IMR-90 (cell line): Measurements from ENCODE around the gene MSI2. TPM values are rescaled to one million over a fixed set of nuclear protein-coding genes. Genes with fewer than 3 reads are reported as not detected.

Experiments used
- ATAC-seq: fragments of 200-7000 bp; cut with Tn5 transposase; 2 replicates; pipeline ENCODE4 v1.9.1; 2020; ENCODE audit warnings: low read depth, mild to moderate bottlenecking, moderate library complexity
- BruUV-seq: library from RNA; stranded (reverse); fragments of 400-500 nt; replicated peaks from 2 replicates; lab custom pipeline; 2021; lab: Mats Ljungman, UMichigan
- CTCF ChIA-PET: fragments of 300-600 bp; formaldehyde crosslinking; extraction: SDS; loops from one replicate; lab custom pipeline; 2021; ENCODE audit warnings: antibody characterized with exemption; lab: Yijun Ruan, JAX
- POLR2A ChIA-PET: fragments of 300-600 bp; sonication (Branson Sonifier 250); formaldehyde crosslinking; loops from one replicate; lab custom pipeline; 2022; ENCODE audit warnings: antibody characterized with exemption; ENCODE audit not compliant: unreplicated experiment; lab: Charles Lee
- DNase-seq: peaks from one replicate; pipeline ENCODE4 v3.0.0; 2013
- H2AFZ ChIP-seq: replicated peaks from 2 replicates; pipeline ENCODE3; 2013; ENCODE audit warnings: low read length, mild to moderate bottlenecking; ENCODE audit not compliant: poor library complexity
- H2AK5ac ChIP-seq: 2 replicates; pipeline ENCODE4 v1.6.1; 2013; ENCODE audit warnings: low read depth, low read length, inconsistent platforms
- H2AK9ac ChIP-seq: replicated peaks from 2 replicates; pipeline ENCODE3; 2013; ENCODE audit warnings: mild to moderate bottlenecking, low read depth, low read length, moderate library complexity; ENCODE audit not compliant: poor library complexity
- H2BK120ac ChIP-seq: 2 replicates; pipeline ENCODE4 v1.6.1; 2013; ENCODE audit warnings: low read depth, low read length, inconsistent platforms
- H2BK15ac ChIP-seq: 3 replicates; pipeline ENCODE4 v1.6.1; 2013; ENCODE audit warnings: low read depth, low read length, inconsistent platforms
- H2BK20ac ChIP-seq: 2 replicates; pipeline ENCODE4 v1.6.1; 2013; ENCODE audit warnings: low read depth, mild to moderate bottlenecking, inconsistent platforms, low read length, moderate library complexity
- H2BK5ac ChIP-seq: 2 replicates; pipeline ENCODE4 v1.6.1; 2013; ENCODE audit warnings: mild to moderate bottlenecking, low read depth, low read length, inconsistent platforms; ENCODE audit not compliant: poor library complexity, severe bottlenecking
- H3K14ac ChIP-seq: replicated peaks from 2 replicates; pipeline ENCODE4 v1.6.1; 2013; ENCODE audit warnings: low read depth, low read length, inconsistent platforms
- H3K18ac ChIP-seq: 2 replicates; pipeline ENCODE4 v1.6.1; 2013; ENCODE audit warnings: low read depth, low read length, control low read depth
- H3K23ac ChIP-seq: 2 replicates; pipeline ENCODE4 v1.6.1; 2013; ENCODE audit warnings: low read depth, low read length, inconsistent platforms
- H3K27ac ChIP-seq: 2 replicates; pipeline ENCODE4 v1.5.1; 2013; ENCODE audit warnings: mild to moderate bottlenecking, control low read depth, low read length; ENCODE audit not compliant: insufficient read depth
- H3K27me3 ChIP-seq: 2 replicates; pipeline ENCODE4 v1.6.1; 2013; ENCODE audit warnings: low read length; ENCODE audit not compliant: control insufficient read depth, insufficient read depth
- H3K36me3 ChIP-seq: 2 replicates; pipeline ENCODE4 v1.6.1; 2013; ENCODE audit warnings: low read length, mixed read lengths; ENCODE audit not compliant: control insufficient read depth, insufficient read depth
- H3K4ac ChIP-seq: 2 replicates; pipeline ENCODE4 v1.6.1; 2013; ENCODE audit warnings: low read depth, low read length, inconsistent platforms
- H3K4me1 ChIP-seq: 2 replicates; pipeline ENCODE4 v1.6.1; 2013; ENCODE audit warnings: low read length, mixed read lengths; ENCODE audit not compliant: control insufficient read depth, insufficient read depth
- H3K4me2 ChIP-seq: 2 replicates; pipeline ENCODE4 v1.6.1; 2013; ENCODE audit warnings: low read depth, mild to moderate bottlenecking, control low read depth, low read length, moderate library complexity
- H3K4me3 ChIP-seq: 2 replicates; pipeline ENCODE4 v1.5.1; 2013; ENCODE audit warnings: low read depth, mild to moderate bottlenecking, control low read depth, low read length, moderate library complexity; ENCODE audit not compliant: insufficient read depth
- H3K56ac ChIP-seq: 2 replicates; pipeline ENCODE4 v1.6.1; 2013; ENCODE audit warnings: low read length, inconsistent platforms; ENCODE audit not compliant: insufficient read depth; ENCODE audit errors: extremely low read depth
- H3K79me1 ChIP-seq, 2 experiments: 2 replicates each; pipeline ENCODE4 v1.6.1; 2013; ENCODE audit warnings: low read length in 2 of 2, inconsistent platforms in 1 of 2, low read depth in 1 of 2
- H3K9ac ChIP-seq: 2 replicates; pipeline ENCODE4 v1.6.1; 2013; ENCODE audit warnings: low read depth, low read length, control low read depth
- H3K9me1 ChIP-seq: 2 replicates; pipeline ENCODE4 v1.6.1; 2013; ENCODE audit warnings: low read length, inconsistent platforms; ENCODE audit not compliant: insufficient read depth
- H3K9me3 ChIP-seq: 2 replicates; pipeline ENCODE4 v1.6.1; 2013; ENCODE audit warnings: low read length; ENCODE audit not compliant: control insufficient read depth, insufficient read depth
- H4K20me1 ChIP-seq: 2 replicates; pipeline ENCODE4 v1.6.1; 2013; ENCODE audit warnings: low read length, inconsistent platforms; ENCODE audit not compliant: insufficient read depth
- H4K5ac ChIP-seq: 2 replicates; pipeline ENCODE4 v1.6.1; 2013; ENCODE audit warnings: mild to moderate bottlenecking, low read depth, low read length, control low read depth
- H4K8ac ChIP-seq, 2 experiments: 2 replicates each; pipeline ENCODE4 v1.6.1; 2013; ENCODE audit warnings: low read depth in 2 of 2, low read length in 2 of 2, control low read depth in 1 of 2, inconsistent platforms in 1 of 2
- H4K91ac ChIP-seq: 2 replicates; pipeline ENCODE4 v1.6.1; 2013; ENCODE audit warnings: low read depth, low read length, inconsistent platforms; ENCODE audit not compliant: insufficient read depth
- BHLHE40 ChIP-seq: fragments of 150-350 bp; IDR thresholded peaks from 2 replicates; pipeline ENCODE4 v1.6.1; 2016; ENCODE audit warnings: mild to moderate bottlenecking, low read depth, low read length
- CEBPB ChIP-seq: IDR thresholded peaks from 2 replicates; pipeline ENCODE4 v1.6.1; 2012; ENCODE audit warnings: low read depth, low read length, improper control_type of control experiment
- CHD1 ChIP-seq: IDR thresholded peaks from 2 replicates; pipeline ENCODE4 v1.6.1; 2012; ENCODE audit warnings: low read depth, low read length, improper control_type of control experiment
- CTCF ChIP-seq: conservative IDR thresholded peaks from 2 replicates; pipeline ENCODE4 v1.5.1; 2012; ENCODE audit warnings: mild to moderate bottlenecking, low read depth, low read length, improper control_type of control experiment
- ELK1 ChIP-seq: fragments of 150-350 bp; IDR thresholded peaks from 2 replicates; pipeline ENCODE4 v1.6.1; 2016; ENCODE audit warnings: low read depth, mild to moderate bottlenecking, low read length, moderate library complexity, borderline replicate concordance
- FOS ChIP-seq: fragments of 150-350 bp; IDR thresholded peaks from 2 replicates; pipeline ENCODE4 v1.6.1; 2016; ENCODE audit warnings: low read depth, low read length
- MAFK ChIP-seq: IDR thresholded peaks from 2 replicates; pipeline ENCODE4 v1.6.1; 2012; ENCODE audit warnings: low read depth, low read length, improper control_type of control experiment
- MAZ ChIP-seq: IDR thresholded peaks from 2 replicates; pipeline ENCODE4 v1.6.1; 2012; ENCODE audit warnings: low read depth, mild to moderate bottlenecking, low read length, improper control_type of control experiment, moderate library complexity, borderline replicate concordance
- MXI1 ChIP-seq: IDR thresholded peaks from 2 replicates; pipeline ENCODE4 v1.6.1; 2012; ENCODE audit warnings: low read depth, mild to moderate bottlenecking, low read length, moderate library complexity, borderline replicate concordance
- NFE2L2 ChIP-seq: fragments of 150-350 bp; IDR thresholded peaks from 2 replicates; pipeline ENCODE4 v1.6.1; 2016; ENCODE audit warnings: low read depth, mild to moderate bottlenecking, low read length
- POLR2A ChIP-seq: IDR thresholded peaks from 2 replicates; pipeline ENCODE4 v1.6.1; 2012; ENCODE audit warnings: mild to moderate bottlenecking, low read depth, low read length
- RAD21 ChIP-seq: IDR thresholded peaks from 2 replicates; pipeline ENCODE4 v1.6.1; 2012; ENCODE audit warnings: low read length, improper control_type of control experiment
- RCOR1 ChIP-seq: IDR thresholded peaks from 2 replicates; pipeline ENCODE4 v1.6.1; 2012; ENCODE audit warnings: mild to moderate bottlenecking, low read length, improper control_type of control experiment; ENCODE audit not compliant: insufficient replicate concordance
- RFX5 ChIP-seq: IDR thresholded peaks from 2 replicates; pipeline ENCODE4 v1.8.0; 2012; ENCODE audit warnings: low read depth, mild to moderate bottlenecking, low read length, moderate library complexity
- SMC3 ChIP-seq: fragments of 150-350 bp; IDR thresholded peaks from 2 replicates; pipeline ENCODE4 v1.6.1; 2016; ENCODE audit warnings: low read depth, mild to moderate bottlenecking, antibody characterized with exemption, low read length, moderate library complexity
- USF2 ChIP-seq: fragments of 150-350 bp; IDR thresholded peaks from 2 replicates; pipeline ENCODE4 v1.6.1; 2017; ENCODE audit warnings: mild to moderate bottlenecking, antibody characterized with exemption, low read length, low read depth
- whole genome bisulfite sequencing, 2 experiments: methylation state at CpG; one replicate each; pipeline versions ENCODE4 v1.1.5 to v1.1.7; 2013; ENCODE audit warnings: missing lambda C conversion rate in 2 of 2; ENCODE audit not compliant: insufficient read length in 1 of 2; ENCODE audit errors: extremely low coverage in 2 of 2; 5-methylcytosine and 5-hydroxymethylcytosine counted together
- dilution Hi-C: fragments of 300-500 bp; cut with HindIII; formaldehyde crosslinking; loops from one replicate; pipeline ENCODE4 v1.14.3; 2018; ENCODE audit warnings: low sequenced_read_pairs; ENCODE audit not compliant: unreplicated experiment
- in situ Hi-C: fragments of 300-500 bp; cut with MboI; formaldehyde crosslinking; loops from 3 replicates; pipeline ENCODE4 v1.14.3; 2019; ENCODE audit warnings: low sequenced_read_pairs, inconsistent platforms, mixed read lengths
- intact Hi-C: fragments of 100-400 bp; cut with micrococcal nuclease; formaldehyde crosslinking; loops from 2 replicates; pipeline ENCODE4 v1.10.0; 2022
- polyA plus RNA-seq, 3 experiments: library from polyadenylated mRNA; depleted of rRNA; stranded (reverse); fragments of >200 nt; gene quantifications; 2 replicates each; pipeline ENCODE4 v1.2.3, GENCODE V29; 2012; ENCODE audit warnings: low replicate concordance in 1 of 3
- total RNA-seq: library from RNA; depleted of rRNA; stranded (reverse); fragments of >200 nt; gene quantifications from 2 replicates; pipeline ENCODE4 v1.2.3, GENCODE V29; 2012

Gene MSI2
- total and polyA plus RNA-seq, 2 of the 4 experiments (the other 2 are of a cell fraction), result 13.0 to 16.0 TPM

GRCh38 chr17:57466521-57466920 lies 210.2 kb downstream of the MSI2 start:
- no peak overlapping the region for H3K4me2 ChIP-seq

More at GRCh38 chr17:57466521-57466920, 210.2 kb downstream of the MSI2 start:
- Histone ChIP-seq H3K56ac (no peak overlapping the region), H3K27ac (no peak overlapping the region), H3K9me1 (peaks cover 15% of the 10 kb centered on the region), H4K8ac (no peak overlapping the region), H3K9me3 (no peaks in the 10 kb centered on the region), H2BK120ac (no peak overlapping the region), H2BK20ac (no peak overlapping the region), H2AFZ (no peak overlapping the region), H3K23ac (no peak overlapping the region), H3K4me3 (no peak overlapping the region), H2AK5ac (no peak overlapping the region), H3K18ac (no peak overlapping the region), H2BK15ac (no peak overlapping the region), H3K36me3 (no peaks in the 10 kb centered on the region), H3K79me1 (peaks cover 5 to 18% of the 10 kb centered on the region in 2 experiments; a peak in 2 of 4 replicates), H3K4me1 (peaks cover 12% of the 10 kb centered on the region), H4K5ac (no peak overlapping the region), H4K20me1 (no peaks in the 10 kb centered on the region), H3K27me3 (no peaks in the 10 kb centered on the region; the same call in 1 of the 2 replicates), H2AK9ac (no peak overlapping the region), H3K9ac (no peak overlapping the region), H3K4ac (no peak overlapping the region), H3K14ac (no peak overlapping the region), H4K91ac (no peak overlapping the region), H2BK5ac (no peak overlapping the region)
- in situ Hi-C loops (no loop called here), dilution Hi-C loops (no loop called here), intact Hi-C loops (loop anchor here (1.0 kb wide), 1 partner anchor 33 kb away; no protein-coding TSS in a partner anchor)
- CTCF ChIA-PET, result no interaction called here
- no peak for ATAC-seq
- BruUV-seq, result no TSS peak
- POLR2A ChIA-PET, result no interaction called here
- WGBS, 2 experiments, result no CpG with 5 or more reads among the region's 1 CpG
- no peak for DNase-seq
- TF ChIP-seq POLR2A (no peak), BHLHE40 (no peak), USF2 (no peak), MAFK (no peak), CHD1 (no peak), RFX5 (no peak), CEBPB (no peak), RAD21 (no peak), FOS (no peak), MXI1 (no peak), SMC3 (no peak), ELK1 (no peak), NFE2L2 (no peak), RCOR1 (no peak), MAZ (no peak), CTCF (no peak)
